GM12865 (cell line): ENCODE measurements around the gene ADCYAP1.

Experiments used
- DNase-seq: peaks from one replicate; pipeline ENCODE4 v3.0.0; 2010; ENCODE audit warnings: low read depth
- H3K4me3 ChIP-seq: 2 replicates; pipeline ENCODE4 v1.5.1; 2011; ENCODE audit warnings: mild to moderate bottlenecking, low read depth, low read length, control low read depth
- CTCF ChIP-seq: IDR thresholded peaks from 2 replicates; pipeline ENCODE4 v1.5.1; 2011; ENCODE audit warnings: low read length, control low read depth, low read depth, inconsistent platforms; ENCODE audit not compliant: insufficient read depth; ENCODE audit errors: missing control alignments

ADCYAP1 gene

DNA sequence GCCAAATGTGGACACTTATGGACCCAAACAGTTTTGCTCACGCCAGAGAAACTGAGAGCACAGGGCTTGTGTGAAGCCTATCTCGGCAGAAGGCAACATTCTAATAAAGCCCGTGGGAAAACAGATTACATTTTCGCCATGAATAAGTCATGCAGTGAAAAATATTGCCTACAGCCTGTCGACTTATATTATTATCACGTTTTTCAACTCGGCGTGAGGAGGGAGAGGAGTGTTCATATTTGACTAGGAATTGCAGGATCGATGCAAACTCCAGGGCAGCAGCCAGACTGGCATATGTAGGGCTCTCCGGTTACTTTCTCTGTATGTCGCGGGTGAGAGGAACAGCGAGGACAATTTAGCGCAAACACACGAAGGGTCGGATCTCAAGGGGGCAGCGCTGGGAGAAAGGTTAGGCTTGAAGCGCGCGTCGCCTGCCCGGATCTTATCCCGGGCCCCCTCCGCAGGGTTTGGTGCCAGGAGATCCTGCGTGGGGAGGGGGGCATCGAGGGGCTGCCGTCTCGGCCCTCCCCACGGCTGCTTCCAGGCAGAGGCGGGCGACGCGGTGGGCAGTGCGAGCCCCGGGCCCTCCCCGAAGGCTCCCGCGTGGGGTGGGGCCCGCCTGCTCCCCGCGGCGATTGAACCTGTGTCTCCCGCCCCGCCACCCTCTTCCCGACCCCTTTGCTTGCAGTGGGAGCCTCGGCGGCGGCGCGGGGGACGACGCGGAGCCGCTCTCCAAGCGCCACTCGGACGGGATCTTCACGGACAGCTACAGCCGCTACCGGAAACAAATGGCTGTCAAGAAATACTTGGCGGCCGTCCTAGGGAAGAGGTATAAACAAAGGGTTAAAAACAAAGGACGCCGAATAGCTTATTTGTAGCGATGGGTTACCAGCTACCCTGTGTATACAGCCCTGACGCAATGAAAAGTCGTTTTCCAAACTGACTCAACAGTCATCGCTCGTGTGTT lies 4.4 kb downstream of the ADCYAP1 start:
- no peak overlapping the region for H3K4me3 ChIP-seq
- DNase-seq, result no peak
- TF ChIP-seq CTCF, result no peak

- no peak for DNase-seq
- H3K4me3 ChIP-seq, result no peak overlapping the region
- TF ChIP-seq CTCF, result no peak
Observed at GRCh38 chr18:910247-910646, 5.6 kb downstream of the ADCYAP1 start.

DNA sequence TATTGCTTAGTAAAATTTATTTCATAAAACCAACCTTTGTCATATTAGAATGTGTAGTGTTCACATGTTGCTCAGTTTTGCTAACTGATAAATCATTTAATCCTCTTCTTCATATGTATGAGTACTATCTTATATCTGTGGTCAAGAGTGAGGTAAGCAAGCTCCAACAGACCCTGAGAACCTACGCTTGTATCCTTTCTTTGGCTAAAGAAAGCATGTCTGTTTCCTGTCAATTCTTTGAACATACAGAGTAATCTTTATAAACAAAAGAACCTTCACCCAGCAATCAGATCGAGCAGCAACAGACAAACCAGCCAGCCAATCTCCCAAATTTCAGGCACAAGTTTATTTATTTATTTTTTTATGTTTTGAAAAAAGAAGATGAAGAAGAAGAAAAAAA lies 6.4 kb downstream of the ADCYAP1 start:
- no peak overlapping the region for H3K4me3 ChIP-seq
- TF ChIP-seq CTCF, result no peak
- DNase-seq, result no peak

GRCh38 chr18:911486-911885 lies 6.8 kb downstream of the ADCYAP1 start:
- TF ChIP-seq CTCF, result no peak
- no peak overlapping the region for H3K4me3 ChIP-seq
- DNase-seq, result no peak

GRCh38 chr18:916562-916961 lies 11.9 kb downstream of the ADCYAP1 start:
- H3K4me3 ChIP-seq, result no peak overlapping the region
- DNase-seq, result no peak
- TF ChIP-seq CTCF, result no peak

- no peak overlapping the region for H3K4me3 ChIP-seq
- TF ChIP-seq CTCF, result no peak
- DNase-seq, result no peak
Observed at GRCh38 chr18:919078-919477, 14.4 kb downstream of the ADCYAP1 start.
